IMR-90 (cell line): ENCODE data around the gene ADAMTS12. TPM values are rescaled to one million over a fixed set of nuclear protein-coding genes. Genes with fewer than 3 reads are reported as not detected.

ENCODE experiments used
- ATAC-seq: fragments of 200-7000 bp; cut with Tn5 transposase; 2 replicates; pipeline ENCODE4 v1.9.1; 2020; ENCODE audit warnings: low read depth, mild to moderate bottlenecking, moderate library complexity
- BruUV-seq: library from RNA; stranded (reverse); fragments of 400-500 nt; replicated peaks from 2 replicates; lab custom pipeline; 2021; lab: Mats Ljungman, UMichigan
- CTCF ChIA-PET: fragments of 300-600 bp; formaldehyde crosslinking; extraction: SDS; loops from one replicate; lab custom pipeline; 2021; ENCODE audit warnings: antibody characterized with exemption; lab: Yijun Ruan, JAX
- POLR2A ChIA-PET: fragments of 300-600 bp; sonication (Branson Sonifier 250); formaldehyde crosslinking; loops from one replicate; lab custom pipeline; 2022; ENCODE audit warnings: antibody characterized with exemption; ENCODE audit not compliant: unreplicated experiment; lab: Charles Lee
- DNase-seq: peaks from one replicate; pipeline ENCODE4 v3.0.0; 2013
- H2AFZ ChIP-seq: replicated peaks from 2 replicates; pipeline ENCODE3; 2013; ENCODE audit warnings: low read length, mild to moderate bottlenecking; ENCODE audit not compliant: poor library complexity
- H2AK5ac ChIP-seq: 2 replicates; pipeline ENCODE4 v1.6.1; 2013; ENCODE audit warnings: low read depth, low read length, inconsistent platforms
- H2AK9ac ChIP-seq: replicated peaks from 2 replicates; pipeline ENCODE3; 2013; ENCODE audit warnings: mild to moderate bottlenecking, low read depth, low read length, moderate library complexity; ENCODE audit not compliant: poor library complexity
- H2BK120ac ChIP-seq: 2 replicates; pipeline ENCODE4 v1.6.1; 2013; ENCODE audit warnings: low read depth, low read length, inconsistent platforms
- H2BK15ac ChIP-seq: 3 replicates; pipeline ENCODE4 v1.6.1; 2013; ENCODE audit warnings: low read depth, low read length, inconsistent platforms
- H2BK20ac ChIP-seq: 2 replicates; pipeline ENCODE4 v1.6.1; 2013; ENCODE audit warnings: low read depth, mild to moderate bottlenecking, inconsistent platforms, low read length, moderate library complexity
- H2BK5ac ChIP-seq: 2 replicates; pipeline ENCODE4 v1.6.1; 2013; ENCODE audit warnings: mild to moderate bottlenecking, low read depth, low read length, inconsistent platforms; ENCODE audit not compliant: poor library complexity, severe bottlenecking
- H3K14ac ChIP-seq: replicated peaks from 2 replicates; pipeline ENCODE4 v1.6.1; 2013; ENCODE audit warnings: low read depth, low read length, inconsistent platforms
- H3K18ac ChIP-seq: 2 replicates; pipeline ENCODE4 v1.6.1; 2013; ENCODE audit warnings: low read depth, low read length, control low read depth
- H3K23ac ChIP-seq: 2 replicates; pipeline ENCODE4 v1.6.1; 2013; ENCODE audit warnings: low read depth, low read length, inconsistent platforms
- H3K27ac ChIP-seq: 2 replicates; pipeline ENCODE4 v1.5.1; 2013; ENCODE audit warnings: mild to moderate bottlenecking, control low read depth, low read length; ENCODE audit not compliant: insufficient read depth
- H3K27me3 ChIP-seq: 2 replicates; pipeline ENCODE4 v1.6.1; 2013; ENCODE audit warnings: low read length; ENCODE audit not compliant: control insufficient read depth, insufficient read depth
- H3K36me3 ChIP-seq: 2 replicates; pipeline ENCODE4 v1.6.1; 2013; ENCODE audit warnings: low read length, mixed read lengths; ENCODE audit not compliant: control insufficient read depth, insufficient read depth
- H3K4ac ChIP-seq: 2 replicates; pipeline ENCODE4 v1.6.1; 2013; ENCODE audit warnings: low read depth, low read length, inconsistent platforms
- H3K4me1 ChIP-seq: 2 replicates; pipeline ENCODE4 v1.6.1; 2013; ENCODE audit warnings: low read length, mixed read lengths; ENCODE audit not compliant: control insufficient read depth, insufficient read depth
- H3K4me2 ChIP-seq: 2 replicates; pipeline ENCODE4 v1.6.1; 2013; ENCODE audit warnings: low read depth, mild to moderate bottlenecking, control low read depth, low read length, moderate library complexity
- H3K4me3 ChIP-seq: 2 replicates; pipeline ENCODE4 v1.5.1; 2013; ENCODE audit warnings: low read depth, mild to moderate bottlenecking, control low read depth, low read length, moderate library complexity; ENCODE audit not compliant: insufficient read depth
- H3K56ac ChIP-seq: 2 replicates; pipeline ENCODE4 v1.6.1; 2013; ENCODE audit warnings: low read length, inconsistent platforms; ENCODE audit not compliant: insufficient read depth; ENCODE audit errors: extremely low read depth
- H3K79me1 ChIP-seq, 2 experiments: 2 replicates each; pipeline ENCODE4 v1.6.1; 2013; ENCODE audit warnings: low read length in 2 of 2, inconsistent platforms in 1 of 2, low read depth in 1 of 2
- H3K9ac ChIP-seq: 2 replicates; pipeline ENCODE4 v1.6.1; 2013; ENCODE audit warnings: low read depth, low read length, control low read depth
- H3K9me1 ChIP-seq: 2 replicates; pipeline ENCODE4 v1.6.1; 2013; ENCODE audit warnings: low read length, inconsistent platforms; ENCODE audit not compliant: insufficient read depth
- H3K9me3 ChIP-seq: 2 replicates; pipeline ENCODE4 v1.6.1; 2013; ENCODE audit warnings: low read length; ENCODE audit not compliant: control insufficient read depth, insufficient read depth
- H4K20me1 ChIP-seq: 2 replicates; pipeline ENCODE4 v1.6.1; 2013; ENCODE audit warnings: low read length, inconsistent platforms; ENCODE audit not compliant: insufficient read depth
- H4K5ac ChIP-seq: 2 replicates; pipeline ENCODE4 v1.6.1; 2013; ENCODE audit warnings: mild to moderate bottlenecking, low read depth, low read length, control low read depth
- H4K8ac ChIP-seq, 2 experiments: 2 replicates each; pipeline ENCODE4 v1.6.1; 2013; ENCODE audit warnings: low read depth in 2 of 2, low read length in 2 of 2, control low read depth in 1 of 2, inconsistent platforms in 1 of 2
- H4K91ac ChIP-seq: 2 replicates; pipeline ENCODE4 v1.6.1; 2013; ENCODE audit warnings: low read depth, low read length, inconsistent platforms; ENCODE audit not compliant: insufficient read depth
- BHLHE40 ChIP-seq: fragments of 150-350 bp; IDR thresholded peaks from 2 replicates; pipeline ENCODE4 v1.6.1; 2016; ENCODE audit warnings: mild to moderate bottlenecking, low read depth, low read length
- CEBPB ChIP-seq: IDR thresholded peaks from 2 replicates; pipeline ENCODE4 v1.6.1; 2012; ENCODE audit warnings: low read depth, low read length, improper control_type of control experiment
- ELK1 ChIP-seq: fragments of 150-350 bp; IDR thresholded peaks from 2 replicates; pipeline ENCODE4 v1.6.1; 2016; ENCODE audit warnings: low read depth, mild to moderate bottlenecking, low read length, moderate library complexity, borderline replicate concordance
- MXI1 ChIP-seq: IDR thresholded peaks from 2 replicates; pipeline ENCODE4 v1.6.1; 2012; ENCODE audit warnings: low read depth, mild to moderate bottlenecking, low read length, moderate library complexity, borderline replicate concordance
- RFX5 ChIP-seq: IDR thresholded peaks from 2 replicates; pipeline ENCODE4 v1.8.0; 2012; ENCODE audit warnings: low read depth, mild to moderate bottlenecking, low read length, moderate library complexity
- WGBS, 2 experiments: methylation state at CpG; one replicate each; pipeline versions ENCODE4 v1.1.5 to v1.1.7; 2013; ENCODE audit warnings: missing lambda C conversion rate in 2 of 2; ENCODE audit not compliant: insufficient read length in 1 of 2; ENCODE audit errors: extremely low coverage in 2 of 2; 5-methylcytosine and 5-hydroxymethylcytosine counted together
- dilution Hi-C: fragments of 300-500 bp; cut with HindIII; formaldehyde crosslinking; loops from one replicate; pipeline ENCODE4 v1.14.3; 2018; ENCODE audit warnings: low sequenced_read_pairs; ENCODE audit not compliant: unreplicated experiment
- in situ Hi-C: fragments of 300-500 bp; cut with MboI; formaldehyde crosslinking; loops from 3 replicates; pipeline ENCODE4 v1.14.3; 2019; ENCODE audit warnings: low sequenced_read_pairs, inconsistent platforms, mixed read lengths
- intact Hi-C: fragments of 100-400 bp; cut with micrococcal nuclease; formaldehyde crosslinking; loops from 2 replicates; pipeline ENCODE4 v1.10.0; 2022
- polyA plus RNA-seq, 3 experiments: library from polyadenylated mRNA; depleted of rRNA; stranded (reverse); fragments of >200 nt; gene quantifications; 2 replicates each; pipeline ENCODE4 v1.2.3, GENCODE V29; 2012; ENCODE audit warnings: low replicate concordance in 1 of 3
- total RNA-seq: library from RNA; depleted of rRNA; stranded (reverse); fragments of >200 nt; gene quantifications from 2 replicates; pipeline ENCODE4 v1.2.3, GENCODE V29; 2012

The ADAMTS12 gene
- total and polyA plus RNA-seq, 2 of the 4 experiments (the other 2 are of a cell fraction), result 27.3 to 51.3 TPM

- Histone ChIP-seq H2AFZ (no peak overlapping the region), H3K27me3 (no peaks in the 10 kb centered on the region), H2AK5ac (no peak overlapping the region), H3K56ac (no peak overlapping the region), H3K18ac (0 out of 2 replicates have a peak overlapping the region, but pooled peaks have one; percentile 3), H3K4me3 (no peak overlapping the region), H3K4ac (peak overlapping the region; percentile 46), H2BK5ac (no peak overlapping the region), H2BK120ac (peak overlapping the region; percentile 42; the same call in 1 of the 2 replicates), H3K9ac (no peak overlapping the region), H3K79me1 (peaks cover 0 to 34% of the 10 kb centered on the region in 2 experiments; a peak in 2 of 4 replicates), H3K14ac (peak overlapping the region; percentile 2), H3K4me2 (no peak overlapping the region), H3K36me3 (no peaks in the 10 kb centered on the region), H2BK20ac (peak overlapping the region; percentile 65; the same call in 1 of the 2 replicates), H4K8ac (no peak overlapping the region), H2AK9ac (no peak overlapping the region), H4K91ac (peak overlapping the region; percentile 38; the same call in 1 of the 2 replicates), H4K5ac (no peak overlapping the region), H3K27ac (no peak overlapping the region), H4K20me1 (peaks cover 5% of the 10 kb centered on the region; the same call in 1 of the 2 replicates), H3K4me1 (peaks cover 13% of the 10 kb centered on the region), H3K9me3 (no peaks in the 10 kb centered on the region), H3K23ac (peak overlapping the region; percentile 56; the same call in 1 of the 2 replicates), H3K9me1 (peaks cover 28% of the 10 kb centered on the region), H2BK15ac (0 out of 3 replicates have a peak overlapping the region, but pooled peaks have one; percentile 30)
- no CpG with 5 or more reads among the region's 2 CpGs for WGBS, 2 experiments
- TF ChIP-seq CEBPB, result peak; percentile 66
- no peak for TF ChIP-seq MXI1
- TF ChIP-seq ELK1, result no peak
- TF ChIP-seq RFX5, result no peak
- TF ChIP-seq BHLHE40, result no peak
- in situ Hi-C loops (no loop called here), dilution Hi-C loops (no loop called here), intact Hi-C loops (loop anchor here (2.0 to 5.0 kb wide), 2 partner anchors 51 to 155 kb away; partner anchors contain the start of gene ADAMTS12)
- no TSS peak for BruUV-seq
- no peak for DNase-seq
- ATAC-seq, result no peak
- ChIA-PET POLR2A (no interaction called here), CTCF (no interaction called here)
These were observed 154.1 kb downstream of the ADAMTS12 start for GRCh38 chr5:33737697-33738096.
